GM18870 (cell line): ENCODE measurements around the gene CPT1C.

Source experiments
- ATAC-seq: cut with Tn5 transposase; IDR thresholded peaks from one replicate; pipeline ENCODE4 v1.9.1; 2021; ENCODE audit warnings: moderate library complexity; ENCODE audit not compliant: unreplicated experiment

Gene CPT1C

DNA sequence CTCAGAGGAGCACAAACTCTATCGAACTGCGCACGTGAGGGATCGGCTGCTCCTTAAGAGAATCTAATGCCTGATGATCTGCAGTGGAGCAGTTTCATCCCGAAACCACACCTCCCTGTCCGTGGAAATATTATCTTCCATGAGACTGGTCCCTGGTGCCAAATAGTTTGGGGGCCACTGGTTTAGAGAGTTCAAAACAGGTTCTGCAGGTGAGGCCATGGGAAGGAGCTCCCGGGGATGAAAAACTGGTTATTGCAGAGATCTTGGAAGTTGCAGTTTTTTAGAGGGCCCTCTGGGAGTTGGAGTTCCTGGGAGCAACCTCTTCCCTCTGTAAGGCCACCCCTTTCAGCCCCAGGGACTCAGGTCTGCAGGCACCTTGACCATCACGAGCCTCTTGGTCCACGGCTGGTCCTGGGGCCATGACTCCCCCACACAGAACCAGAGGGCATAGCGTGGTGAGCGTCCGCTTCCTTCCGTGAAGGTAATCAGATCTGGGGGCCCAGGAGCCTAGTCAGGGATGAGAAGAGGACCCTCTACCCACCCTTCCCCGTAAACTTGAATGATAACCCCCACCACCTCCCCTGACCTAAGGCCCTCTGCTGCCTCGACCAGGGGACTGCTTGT, 30.5 kb upstream of the CPT1C start:
- no peak for ATAC-seq

DNA sequence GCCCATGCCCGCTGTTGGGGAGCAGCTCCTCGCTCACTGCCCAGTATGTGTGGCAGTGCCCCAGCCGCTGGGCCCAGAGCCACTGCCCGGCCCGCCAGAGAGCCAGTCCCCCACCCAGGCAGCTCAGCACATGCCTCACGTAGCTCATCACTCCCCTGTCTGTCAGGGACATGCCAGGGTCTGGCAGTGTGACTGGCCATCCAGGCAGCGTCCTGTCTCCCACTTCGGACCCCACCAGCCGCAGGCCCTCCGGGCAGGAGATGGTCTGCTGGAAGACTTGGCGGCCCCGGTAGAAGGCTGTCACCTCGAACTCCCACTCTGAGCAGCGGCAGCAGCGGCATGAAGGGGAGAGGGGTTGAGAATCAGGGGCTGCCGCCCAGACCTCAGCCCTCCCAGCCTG, 28.9 kb upstream of the CPT1C start:
- no peak for ATAC-seq

DNA sequence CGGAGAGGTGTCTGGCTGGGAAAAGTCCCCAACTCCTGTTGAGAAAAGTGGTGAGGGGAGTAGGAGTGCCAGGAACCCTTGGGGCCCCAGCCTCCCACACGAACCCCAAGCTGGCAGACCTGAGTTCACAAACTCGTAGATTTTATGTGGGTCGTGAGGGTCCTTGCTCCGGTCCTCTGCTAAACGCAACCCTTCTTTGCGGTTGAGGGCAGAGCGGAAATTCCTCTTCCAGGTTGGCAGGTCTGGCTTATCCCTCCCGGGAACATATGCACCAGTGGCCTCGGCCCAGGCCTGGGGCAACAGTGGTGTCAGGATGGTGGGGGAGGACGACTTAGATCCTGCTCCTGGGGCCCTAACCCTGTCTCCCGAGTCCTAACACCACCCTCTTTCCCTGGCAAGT, 27.7 kb upstream of the CPT1C start:
- ATAC-seq = no peak

DNA sequence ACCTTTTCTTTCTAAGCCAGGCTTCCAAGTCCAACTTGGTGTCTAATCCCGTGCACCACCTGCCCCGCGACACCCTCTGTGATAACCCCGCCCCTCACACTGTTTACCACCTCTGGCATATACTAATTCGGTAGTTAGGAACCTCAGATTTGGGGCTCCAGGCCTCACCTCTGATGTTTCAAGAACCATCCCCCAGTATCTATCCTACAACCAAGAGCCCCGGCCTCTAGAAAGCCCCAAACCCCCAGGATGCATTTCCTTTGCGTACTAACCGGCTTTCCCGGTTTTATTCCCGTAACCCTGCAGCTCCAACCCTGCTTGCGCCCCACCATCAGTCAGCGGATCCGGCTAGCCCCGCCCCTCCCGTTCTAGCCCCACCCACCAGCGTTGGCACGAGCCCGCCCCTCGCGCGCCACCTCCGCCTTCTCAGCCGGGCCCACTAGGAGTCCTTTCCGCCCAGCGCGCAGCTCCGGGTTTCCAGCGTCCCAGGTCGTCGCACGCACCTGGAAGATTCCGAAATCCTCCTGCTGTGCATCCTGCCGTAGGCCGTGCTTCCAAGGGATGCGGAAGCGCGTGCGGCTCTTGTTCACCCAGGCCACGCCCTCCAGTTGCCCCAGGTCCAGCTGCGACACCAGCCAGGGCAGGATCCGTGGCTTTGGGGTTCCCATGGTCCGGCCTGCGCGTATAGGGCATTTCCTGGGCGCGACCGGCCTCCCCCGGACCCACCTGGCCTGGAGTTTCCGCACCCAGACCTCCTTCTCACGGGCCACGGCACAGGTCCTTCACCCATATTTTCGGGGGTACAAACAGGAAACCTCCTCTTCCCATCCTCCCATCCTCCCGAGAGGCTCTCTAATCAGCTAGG, 26.5 kb upstream of the CPT1C start:
- no peak for ATAC-seq

DNA sequence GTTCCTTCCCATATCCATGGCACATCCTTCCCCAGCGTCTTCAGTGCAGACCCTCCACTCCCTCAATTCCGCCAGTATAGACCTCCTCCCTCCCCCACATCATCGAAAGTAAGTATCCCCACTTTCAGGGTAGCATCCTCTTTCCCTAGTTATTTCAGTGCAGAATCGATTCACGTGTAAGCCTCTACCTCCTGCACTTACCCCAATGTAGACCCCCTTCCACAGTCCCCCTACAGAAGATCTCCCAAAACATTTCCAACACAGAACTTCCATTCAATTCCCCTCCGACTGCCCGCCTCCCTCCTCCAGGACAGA, 25.9 kb upstream of the CPT1C start:
- ATAC-seq = no peak

DNA sequence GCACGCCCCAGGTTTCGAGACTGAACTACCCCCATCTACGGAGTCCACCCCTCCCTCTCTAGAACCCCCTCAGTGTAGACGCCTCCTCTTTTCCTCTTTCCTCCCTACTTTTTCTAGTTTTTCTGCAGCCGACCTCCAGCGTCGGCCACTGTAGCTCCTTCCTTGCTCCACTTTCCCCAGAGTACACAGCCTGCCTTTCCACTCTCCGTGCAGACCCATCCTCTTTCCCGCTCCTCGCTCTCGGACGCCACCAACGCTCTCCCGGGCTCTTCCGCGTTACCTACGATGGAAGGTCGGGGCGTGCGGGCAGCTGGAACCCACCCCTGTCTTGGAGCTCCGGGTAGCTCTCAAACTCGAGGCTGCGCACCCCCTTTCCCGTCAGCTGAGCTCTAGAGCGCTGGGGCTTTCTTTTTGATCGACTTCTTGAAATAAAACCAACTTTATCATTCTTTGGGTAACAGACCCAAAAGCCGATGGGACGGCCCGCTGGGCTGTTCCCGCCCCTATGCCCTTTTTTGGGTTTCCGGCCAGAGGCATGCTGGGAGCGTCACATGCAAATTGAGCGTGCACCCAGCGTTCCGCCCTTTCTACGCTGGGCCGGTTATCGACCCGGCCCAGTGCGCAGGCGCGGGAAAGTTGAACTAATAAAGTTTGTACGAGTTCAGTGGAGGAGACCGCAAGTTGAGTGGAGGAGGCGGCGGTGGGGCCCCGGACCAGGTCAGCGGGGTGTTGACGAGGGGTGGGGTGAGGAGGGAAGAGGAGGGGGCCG, 25.4 kb upstream of the CPT1C start, which contains the start of the genes BCL2L12 and IRF3:
BCL2L12 (plus strand) TSS at position 583 of the 769 bp plus-strand sequence. CDS start 760 bp downstream, outside the sequence.
IRF3 (minus strand) TSS at position 507 of the 769 bp plus-strand sequence. CDS start 1,019 bp downstream, outside the sequence.
- ATAC-seq = peak; percentile 68

DNA sequence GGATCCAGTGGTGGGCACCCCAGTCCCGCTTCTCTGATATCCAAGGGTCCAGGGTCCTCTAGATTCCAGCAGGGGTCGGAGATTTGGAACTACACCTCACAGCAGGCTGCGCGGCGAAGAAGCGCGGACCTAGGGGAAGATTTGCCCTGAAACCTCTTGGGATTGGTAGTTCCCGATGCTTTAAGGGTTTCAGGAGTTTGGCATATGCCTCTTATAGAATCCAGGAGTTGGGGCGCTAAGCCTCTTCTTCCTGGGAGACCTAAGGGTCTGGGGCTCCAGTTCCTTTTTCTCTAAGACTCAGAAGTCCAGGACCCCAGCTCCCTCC, 24.8 kb upstream of the CPT1C start:
- no peak for ATAC-seq

DNA sequence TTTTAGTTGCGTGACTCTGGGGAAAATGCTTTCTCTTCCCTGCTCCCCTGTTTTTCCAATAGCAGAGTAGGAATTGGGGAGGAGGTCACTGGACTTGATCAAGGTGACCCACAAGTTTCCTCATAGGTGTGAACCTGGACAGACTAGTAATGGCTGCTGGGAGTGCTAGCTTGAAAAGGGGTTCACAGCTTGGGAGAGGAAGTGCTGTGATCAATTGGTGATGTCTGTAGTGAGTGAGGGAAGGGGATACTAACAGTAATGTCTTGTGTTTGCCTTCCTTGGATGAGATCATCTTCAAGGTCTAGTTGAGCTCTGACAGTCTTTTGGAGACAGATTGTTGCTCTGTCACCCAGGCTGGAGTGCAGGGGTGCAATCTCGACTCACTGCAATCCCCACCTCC, 23.4 kb upstream of the CPT1C start:
- ATAC-seq = no peak

DNA sequence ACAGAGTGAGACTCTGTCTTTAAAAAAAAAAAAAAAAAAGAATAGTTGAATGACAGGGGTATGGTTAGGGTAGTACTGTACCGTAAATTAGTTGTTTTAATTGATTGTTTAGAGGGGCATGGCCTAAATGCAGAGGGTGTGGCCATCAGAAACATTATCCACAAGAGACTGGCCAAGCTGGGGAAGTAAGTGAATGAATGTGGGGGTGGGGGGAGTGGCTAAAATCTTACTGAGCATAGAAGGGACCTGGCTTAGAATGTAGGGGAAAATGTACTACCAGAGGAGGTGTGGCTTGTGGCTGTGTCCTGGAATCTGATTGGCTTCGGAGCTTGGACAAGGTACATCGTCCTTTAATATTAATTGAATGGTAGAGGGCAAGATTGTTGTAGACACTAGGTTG, 21.4 kb upstream of the CPT1C start:
- ATAC-seq = no peak

DNA sequence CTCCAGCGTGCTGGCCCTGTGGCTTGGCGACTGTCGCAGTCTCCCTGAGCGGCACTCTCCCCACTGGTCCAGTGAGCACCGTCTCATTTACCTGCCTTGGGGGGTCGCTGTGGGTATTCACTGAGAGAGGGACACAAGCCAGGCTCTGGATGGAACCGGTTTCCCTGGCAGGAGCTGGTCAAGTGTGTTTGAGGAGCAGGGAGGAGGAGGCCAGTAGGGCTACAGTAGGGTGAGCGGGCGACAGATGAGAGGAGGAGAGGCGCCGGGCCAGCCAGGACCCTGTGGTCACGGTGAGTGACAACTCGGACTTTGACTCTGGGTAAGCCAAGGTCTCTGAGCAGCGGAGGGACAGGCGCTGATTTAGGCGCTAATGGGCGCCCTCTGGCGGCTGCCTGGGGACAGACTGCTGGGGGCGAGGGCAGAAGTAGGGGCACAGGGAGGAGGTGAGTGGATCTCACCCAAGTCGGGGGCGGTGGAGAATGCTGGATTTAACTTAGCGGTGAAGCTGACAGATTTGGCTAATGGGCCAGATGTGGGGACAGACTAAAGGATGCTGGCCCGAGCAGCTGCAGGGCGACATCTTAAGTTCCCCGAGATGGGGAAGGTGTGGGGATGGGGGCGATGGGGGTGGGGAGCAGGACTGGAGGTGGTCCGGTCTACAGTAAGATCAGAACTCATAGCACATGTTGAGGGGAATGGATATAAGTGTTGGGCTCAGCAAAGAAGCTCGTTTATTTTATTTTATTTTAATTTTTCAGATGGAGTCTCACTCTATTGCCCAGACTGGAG, 18.6 kb upstream of the CPT1C start:
- no peak for ATAC-seq

DNA sequence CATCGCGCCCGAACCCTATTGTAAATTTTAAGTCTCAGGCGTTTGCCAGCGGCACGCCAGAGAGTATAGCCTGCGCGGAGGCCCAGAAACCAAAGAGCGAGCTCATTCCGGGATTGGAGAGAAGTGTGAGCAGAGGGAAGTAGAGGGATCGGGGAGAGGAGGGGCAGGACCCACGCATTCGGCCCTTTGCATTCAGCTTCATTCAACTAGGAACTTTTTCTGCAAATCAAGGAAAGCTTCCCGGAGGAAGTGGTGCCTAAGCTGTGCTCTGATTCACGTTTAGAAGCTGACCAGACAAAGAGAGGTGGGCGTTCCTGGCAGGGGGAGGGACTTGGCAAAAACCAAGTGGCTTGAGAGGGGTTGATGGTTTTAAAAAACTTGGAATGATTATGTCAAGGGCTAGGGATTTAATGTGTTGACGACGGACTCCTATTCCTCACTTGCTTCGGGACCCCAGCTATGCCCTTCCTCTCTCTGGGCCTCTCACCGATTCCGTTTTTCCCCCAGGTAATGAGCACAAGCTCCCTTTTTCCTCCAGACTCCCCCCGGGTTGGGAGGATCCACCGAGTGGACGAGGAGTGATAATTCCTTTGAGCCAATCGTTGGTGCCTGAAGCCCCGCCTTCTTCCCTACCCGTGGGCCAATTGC, 14.7 kb upstream of the CPT1C start:
- ATAC-seq = peak; percentile 28

DNA sequence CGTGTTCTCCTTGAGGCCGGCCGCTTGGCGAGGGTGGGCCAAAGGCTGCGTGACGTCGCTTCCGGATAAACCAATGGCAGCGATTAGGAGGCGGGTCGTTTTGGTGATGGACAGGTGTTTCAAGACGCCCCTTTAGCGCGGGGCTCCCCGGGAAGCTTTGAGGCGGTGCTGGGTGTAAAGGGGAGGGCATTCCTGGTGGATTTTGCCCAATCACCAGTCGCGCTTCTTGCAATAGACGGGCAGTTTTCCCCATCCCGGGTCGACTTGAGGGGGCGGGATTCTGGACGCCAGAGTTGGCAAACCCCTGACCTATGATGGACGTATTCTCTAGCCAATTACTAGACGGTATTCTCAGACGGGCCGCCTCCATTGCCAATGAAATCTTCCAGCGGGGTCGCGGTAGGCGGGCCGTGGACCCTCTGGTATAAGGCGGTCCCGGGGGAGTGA, 14.1 kb upstream of the CPT1C start:
- peak; percentile 64 for ATAC-seq

DNA sequence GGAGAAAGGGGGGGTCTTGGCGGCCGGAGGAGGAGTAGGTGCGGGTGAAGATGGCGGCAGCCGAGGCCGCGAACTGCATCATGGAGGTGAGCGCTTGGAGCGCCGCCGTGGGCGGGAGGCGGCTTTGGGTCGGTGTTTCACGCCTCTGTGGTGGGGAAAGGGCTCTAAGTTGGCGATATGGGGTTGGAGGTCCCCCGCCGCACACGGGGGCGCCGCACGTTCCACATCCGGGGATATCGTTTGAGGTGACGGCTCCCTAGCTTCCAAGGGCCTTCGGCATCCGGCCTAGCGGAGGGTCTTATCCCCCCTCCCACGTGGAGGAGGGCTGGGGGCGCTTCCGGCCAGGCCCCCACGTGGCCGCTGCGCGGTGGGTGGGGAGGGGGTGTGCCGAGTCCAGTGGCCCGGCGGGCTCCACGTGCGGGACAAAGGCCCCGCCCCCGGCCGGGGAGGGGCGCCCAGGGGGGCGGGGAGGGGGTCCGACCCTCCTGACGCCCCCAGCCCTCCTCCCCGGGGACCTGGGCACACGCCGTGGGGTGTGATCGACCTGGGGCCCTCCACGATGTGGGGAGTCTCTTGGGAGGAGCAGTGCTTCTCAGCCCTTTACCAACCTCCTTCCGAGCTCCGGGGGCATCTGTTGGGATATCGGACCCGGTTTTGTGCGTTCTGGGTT, 13.6 kb upstream of the CPT1C start, which contains the start of gene PRMT1:
PRMT1 (plus strand) TSS at position 41 of the 670 bp plus-strand sequence; CDS start at position 51, 10 bp downstream.
- ATAC-seq = no peak

DNA sequence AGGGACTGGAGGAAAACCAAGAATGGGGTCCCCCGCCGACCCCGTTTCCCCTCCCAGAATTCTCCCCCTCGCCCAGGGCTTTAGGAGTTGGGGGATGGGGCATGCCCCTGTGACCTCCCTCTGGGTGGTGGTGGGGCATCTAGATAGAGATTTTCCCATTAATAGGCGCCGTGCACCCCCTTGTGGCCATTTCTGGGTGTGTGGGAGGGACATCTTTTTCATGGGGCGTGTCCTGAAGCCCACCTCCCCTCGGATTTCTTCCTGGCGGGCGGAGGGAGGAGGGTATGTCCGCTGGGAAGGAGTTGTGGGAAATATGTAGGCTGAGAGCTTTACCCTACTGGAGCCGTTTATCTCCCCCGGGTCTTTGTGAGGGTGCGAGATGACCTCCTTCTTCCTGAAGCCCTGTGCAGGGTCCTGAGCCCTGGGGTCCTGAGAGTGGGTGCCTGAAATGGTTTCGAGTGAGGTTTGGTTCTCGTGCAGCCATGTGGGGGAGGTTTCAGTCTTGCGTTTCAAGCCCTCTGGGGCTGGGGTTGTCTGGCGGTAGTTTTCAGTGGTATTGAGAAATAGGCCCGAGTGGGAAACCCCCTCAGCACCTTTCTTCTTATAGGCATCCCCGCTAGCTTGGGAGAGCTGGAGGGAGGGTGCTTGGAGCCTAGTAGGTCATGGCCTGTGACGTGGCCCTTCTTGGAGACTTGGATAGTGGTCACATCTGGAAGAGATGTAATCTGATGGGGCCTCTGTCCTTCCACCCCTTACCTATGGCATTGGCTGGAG, 12.8 kb upstream of the CPT1C start:
- no peak for ATAC-seq

DNA sequence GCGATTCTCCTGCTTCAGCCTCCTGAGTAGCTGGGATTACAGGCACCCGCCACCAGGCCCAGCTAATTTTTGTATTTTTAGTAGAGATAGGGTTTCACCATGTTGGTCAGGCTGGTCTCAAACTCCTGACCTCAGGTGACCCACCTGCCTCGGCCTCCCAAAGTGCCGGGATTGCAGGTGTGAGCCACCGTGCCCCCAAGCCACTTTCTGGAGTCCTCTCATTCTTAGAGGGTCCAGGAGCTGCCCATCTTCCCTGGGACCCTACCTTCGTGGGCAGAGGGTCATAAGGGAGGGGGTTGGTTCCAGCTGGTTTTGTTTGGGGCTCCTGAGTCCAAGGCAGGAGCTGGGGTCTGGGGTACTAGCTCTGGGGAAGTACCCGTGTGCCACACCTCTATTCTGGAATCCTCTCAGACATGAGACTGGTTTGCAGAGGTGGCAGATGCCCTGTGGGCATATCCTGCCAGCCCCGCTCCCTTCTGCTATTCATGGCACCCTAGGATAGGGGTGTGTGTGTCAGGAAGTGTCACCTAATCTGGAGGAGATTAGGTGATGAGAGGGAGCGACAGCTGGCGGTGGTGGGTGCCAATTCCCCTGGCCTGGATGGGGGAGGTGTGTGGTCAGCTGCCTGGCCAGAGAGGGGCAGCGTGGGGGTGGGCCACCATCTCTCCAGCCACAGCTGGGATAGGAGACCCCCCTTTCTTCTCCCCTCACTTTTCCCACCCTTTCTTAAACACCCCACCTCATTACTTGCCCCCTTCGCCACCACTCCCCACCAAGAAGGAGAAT, 11.7 kb upstream of the CPT1C start:
- no peak for ATAC-seq

DNA sequence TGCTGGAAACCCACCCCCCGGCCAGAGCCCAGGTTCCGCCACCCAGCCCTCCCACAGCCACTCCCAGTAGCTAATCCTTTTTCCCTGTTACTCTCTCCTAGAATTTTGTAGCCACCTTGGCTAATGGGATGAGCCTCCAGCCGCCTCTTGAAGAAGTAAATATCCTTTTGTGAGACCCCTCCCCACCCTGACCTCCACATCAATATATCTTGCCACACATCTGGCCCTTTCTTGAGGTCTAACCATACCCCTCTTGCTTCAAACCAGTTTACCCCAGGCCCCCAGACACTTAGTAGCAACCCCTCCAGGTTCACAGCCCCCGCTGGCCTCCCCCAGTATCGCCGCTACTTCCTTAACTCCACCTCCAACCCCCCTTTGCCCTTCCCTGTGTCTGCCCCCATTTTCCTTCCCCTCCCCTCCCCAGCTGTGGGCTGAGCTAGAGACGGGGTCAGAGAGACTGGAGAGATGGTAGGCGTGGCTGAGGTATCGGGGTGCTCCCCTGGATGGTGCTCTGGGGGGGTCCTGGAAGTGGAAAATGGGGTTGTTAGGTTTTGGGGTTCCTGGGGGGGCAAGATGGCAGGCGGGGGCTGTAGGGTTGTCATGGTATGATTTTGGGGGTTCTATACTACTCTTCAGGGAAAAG, 11.0 kb upstream of the CPT1C start:
- ATAC-seq = no peak

DNA sequence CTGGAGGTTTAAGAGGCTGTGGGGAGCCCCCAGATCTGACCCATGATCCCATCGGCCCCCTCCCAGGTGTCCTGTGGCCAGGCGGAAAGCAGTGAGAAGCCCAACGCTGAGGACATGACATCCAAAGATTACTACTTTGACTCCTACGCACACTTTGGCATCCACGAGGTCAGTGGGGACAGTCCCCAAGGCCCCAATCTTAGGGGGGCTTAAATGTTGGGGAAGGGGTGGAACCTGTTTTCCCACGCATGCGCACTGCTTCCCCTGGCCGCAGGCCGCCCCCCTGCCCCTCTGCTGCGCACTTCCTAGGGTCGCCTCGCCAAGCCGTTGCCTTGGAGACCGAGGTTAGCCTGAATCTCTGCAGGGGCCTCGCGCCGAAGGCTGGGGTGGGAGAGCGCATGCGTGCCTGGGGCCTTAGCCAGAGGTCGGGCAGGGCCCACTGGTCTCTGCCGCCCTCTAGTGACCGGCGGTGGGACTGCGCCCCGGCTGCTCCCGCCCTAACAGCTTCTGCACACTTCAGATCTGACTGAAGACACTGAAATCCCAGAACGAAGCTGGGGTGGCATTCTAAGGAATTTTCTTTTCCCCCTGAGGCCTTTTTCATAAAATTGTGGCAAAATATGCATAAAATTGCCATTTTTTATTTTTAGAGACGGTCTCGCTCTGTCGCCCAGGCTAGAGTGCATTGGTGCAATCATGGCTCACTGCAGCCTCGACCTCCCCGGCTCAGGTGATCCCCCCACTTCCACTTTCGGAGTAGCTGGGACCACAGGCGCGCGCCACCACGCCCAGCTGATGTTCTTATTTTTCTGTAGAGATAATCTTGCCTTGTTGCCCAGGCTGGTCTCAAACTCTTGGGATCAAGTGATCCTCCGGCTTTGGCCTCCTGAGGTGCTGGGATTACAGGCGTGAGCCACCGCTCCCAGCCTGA, 10.2 kb upstream of the CPT1C start:
- ATAC-seq = no peak
